NT2/D1 (cell line): ENCODE results near the gene MORN1.

Experiments used
- SUZ12 ChIP-seq: IDR thresholded peaks from 2 replicates; pipeline ENCODE4 v1.6.1; 2011; ENCODE audit not compliant: insufficient read length, insufficient read depth; ENCODE audit errors: extremely low read depth
- YY1 ChIP-seq: IDR thresholded peaks from 2 replicates; pipeline ENCODE4 v1.6.1; 2011; ENCODE audit not compliant: insufficient read length, insufficient read depth
- ZNF274 ChIP-seq: IDR thresholded peaks from 2 replicates; pipeline ENCODE4 v1.6.1; 2011; ENCODE audit warnings: mild to moderate bottlenecking, low read depth, low read length

DNA sequence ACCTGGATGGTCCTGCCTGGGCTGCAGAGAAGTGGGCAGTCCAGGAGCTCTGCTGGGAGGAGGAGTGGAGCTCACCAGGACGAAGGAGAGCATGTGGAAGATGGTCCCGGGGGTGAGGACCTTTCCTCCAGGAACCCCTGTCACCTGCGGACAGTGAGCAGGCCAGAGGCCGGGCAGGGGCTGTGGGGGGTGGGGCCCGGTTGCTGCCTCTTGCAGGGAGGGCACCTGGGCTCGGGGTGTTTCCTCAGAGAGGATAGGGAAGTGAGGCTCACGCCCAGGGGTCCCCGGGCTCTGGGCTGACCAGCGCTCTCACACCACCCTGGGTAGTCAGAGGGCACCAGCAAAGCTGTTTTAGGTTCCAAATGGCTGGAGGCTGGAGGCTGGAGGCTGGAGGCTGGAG lies 43.7 kb upstream of the MORN1 start:
- TF ChIP-seq ZNF274 (no peak), SUZ12 (no peak), YY1 (no peak)
